Measurements from ENCODE around the gene TPRN.
A peak's percentile ranks its signal among the peaks of the same experiment; 100 is the strongest.

The TPRN gene

DNA sequence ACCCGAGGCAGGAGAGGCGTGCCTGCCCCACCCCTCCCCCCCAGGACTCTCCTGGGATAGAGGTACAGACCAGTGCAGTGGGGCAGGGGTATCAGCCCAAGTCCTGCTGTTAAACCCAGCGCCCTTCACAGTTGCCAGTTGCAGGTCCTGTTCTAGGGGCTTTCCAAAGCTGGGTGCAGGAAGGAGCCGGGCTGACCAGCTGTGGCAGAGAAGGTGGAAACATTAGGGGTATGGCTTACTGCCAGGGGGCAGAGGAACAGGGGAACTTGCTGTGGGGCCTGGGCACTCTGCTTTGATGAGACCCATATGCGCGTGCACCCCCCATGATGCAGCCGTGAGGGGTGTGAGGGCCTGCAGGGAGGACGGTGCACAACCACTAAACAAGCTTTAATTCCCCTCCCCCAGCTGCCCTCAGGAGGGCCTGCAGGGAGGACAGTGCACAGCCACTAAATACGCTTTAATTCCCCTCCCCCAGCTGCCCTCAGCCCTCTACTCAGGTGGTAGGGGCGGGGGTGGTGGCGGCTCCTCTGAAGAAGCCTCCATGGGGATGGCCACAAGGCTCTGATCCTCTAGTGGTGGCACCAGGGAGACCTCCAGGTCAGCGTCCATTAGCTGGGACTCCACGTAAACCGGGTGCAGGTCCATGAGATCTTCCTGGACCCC lies 29.9 kb downstream of the TPRN start:
- no peak for DNase-seq

DNA sequence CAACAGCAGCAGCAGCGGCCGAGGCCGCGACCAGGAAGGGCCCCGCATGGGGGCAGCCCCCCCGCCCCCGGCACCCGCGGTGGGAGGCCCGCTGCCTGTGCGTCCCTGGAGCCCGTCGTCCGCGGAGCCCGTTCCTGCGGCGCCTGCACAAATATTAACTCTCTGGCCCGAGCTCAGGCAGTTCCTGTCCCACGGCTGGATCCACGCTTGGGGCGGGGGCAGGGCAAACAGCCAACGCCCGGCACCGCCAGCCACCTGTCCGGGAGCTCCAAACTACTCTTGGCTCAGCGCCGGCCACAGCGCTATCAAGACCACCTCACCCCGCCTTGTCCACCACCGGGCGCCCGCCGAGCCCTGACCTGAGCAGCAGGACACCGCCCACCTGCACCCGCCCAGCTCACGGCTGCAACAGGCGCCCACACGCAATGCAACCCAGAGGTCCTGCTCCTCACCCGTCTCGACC lies 30.6 kb downstream of the TPRN start, which contains the start of gene LRRC26:
Gene LRRC26 (minus strand): TSS at position 156 of the 463 bp plus-strand sequence. CDS start 108 bp downstream, at position 48.
- DNase-seq = no peak

DNA sequence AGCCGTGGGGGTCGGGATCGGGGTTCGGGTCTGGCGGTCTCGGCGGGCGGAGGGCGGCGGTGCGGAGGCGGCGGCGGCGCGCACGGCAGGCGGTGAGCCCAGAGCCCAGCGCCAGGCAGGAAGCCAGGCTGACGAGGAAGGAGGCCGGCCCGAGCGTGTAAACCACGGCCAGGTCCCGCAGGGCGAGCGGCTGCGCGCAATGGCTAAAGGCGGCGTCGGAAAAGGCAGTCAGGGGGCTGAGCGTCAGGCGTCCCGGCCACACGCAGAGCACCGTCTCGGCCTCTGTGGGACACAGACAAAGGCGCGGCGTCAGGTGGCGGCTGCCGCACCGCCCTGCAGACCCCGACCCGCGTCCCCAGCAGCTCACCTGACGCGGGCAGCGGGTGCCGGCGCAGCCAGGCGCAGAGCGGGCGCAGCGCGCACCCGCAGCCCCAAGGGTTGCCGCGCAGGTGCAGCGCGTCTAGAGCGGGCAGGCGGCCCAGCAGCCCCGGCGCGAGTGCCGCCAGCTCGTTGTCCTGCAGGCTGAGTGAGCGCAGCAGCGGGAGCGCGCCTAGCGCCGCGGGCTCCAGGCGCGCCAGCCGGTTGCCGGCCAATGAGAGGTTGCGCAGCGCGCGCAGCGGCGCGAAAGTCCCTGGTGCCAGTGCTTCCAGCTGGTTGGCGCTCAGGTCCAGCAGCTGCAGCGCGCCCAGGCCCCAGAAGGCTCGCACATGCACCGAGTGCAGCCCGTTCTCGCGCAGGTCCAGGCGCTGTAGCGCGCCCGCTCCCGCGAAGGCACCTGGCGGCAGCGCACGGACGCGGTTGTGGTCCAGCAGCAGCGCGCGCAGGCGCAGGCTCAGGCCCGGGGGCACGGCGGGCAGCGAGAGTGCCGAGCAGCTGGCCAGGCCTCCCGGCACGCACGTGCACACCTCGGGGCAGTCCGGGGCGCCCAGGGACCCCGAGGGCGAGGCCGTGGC lies 31.4 kb downstream of the TPRN start:
- peak; percentile 80 to 90 for DNase-seq

DNA sequence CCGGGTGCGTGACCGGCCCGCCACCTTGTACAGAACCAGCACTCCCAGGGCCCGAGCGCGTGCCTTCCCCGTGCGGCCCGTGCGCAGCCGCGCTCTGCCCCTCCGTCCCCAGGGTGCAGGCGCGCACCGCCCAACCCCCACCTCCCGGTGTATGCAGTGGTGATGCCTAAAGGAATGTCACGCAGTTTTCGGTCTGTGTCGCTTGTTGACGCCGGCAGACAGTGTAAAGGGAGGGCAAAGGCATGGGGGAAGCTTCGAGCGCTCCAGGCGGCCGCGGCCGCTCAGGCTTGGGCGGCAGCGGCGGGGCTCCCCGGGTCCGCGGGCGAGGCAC lies 32.0 kb downstream of the TPRN start:
- no peak for DNase-seq

DNA sequence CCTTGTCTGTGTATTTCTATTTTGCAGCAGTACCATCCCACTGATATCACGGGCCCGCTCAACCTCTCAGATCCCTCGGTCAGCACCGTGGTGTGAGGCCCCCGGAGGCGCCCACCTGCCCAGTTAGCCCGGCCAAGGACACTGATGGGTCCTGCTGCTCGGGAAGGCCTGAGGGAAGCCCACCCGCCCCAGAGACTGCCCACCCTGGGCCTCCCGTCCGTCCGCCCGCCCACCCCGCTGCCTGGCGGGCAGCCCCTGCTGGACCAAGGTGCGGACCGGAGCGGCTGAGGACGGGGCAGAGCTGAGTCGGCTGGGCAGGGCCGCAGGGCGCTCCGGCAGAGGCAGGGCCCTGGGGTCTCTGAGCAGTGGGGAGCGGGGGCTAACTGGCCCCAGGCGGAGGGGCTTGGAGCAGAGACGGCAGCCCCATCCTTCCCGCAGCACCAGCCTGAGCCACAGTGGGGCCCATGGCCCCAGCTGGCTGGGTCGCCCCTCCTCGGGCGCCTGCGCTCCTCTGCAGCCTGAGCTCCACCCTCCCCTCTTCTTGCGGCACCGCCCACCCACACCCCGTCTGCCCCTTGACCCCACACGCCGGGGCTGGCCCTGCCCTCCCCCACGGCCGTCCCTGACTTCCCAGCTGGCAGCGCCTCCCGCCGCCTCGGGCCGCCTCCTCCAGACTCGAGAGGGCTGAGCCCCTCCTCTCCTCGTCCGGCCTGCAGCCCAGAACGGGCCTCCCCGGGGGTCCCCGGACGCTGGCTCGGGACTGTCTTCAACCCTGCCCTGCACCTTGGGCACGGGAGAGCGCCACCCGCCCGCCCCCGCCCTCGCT lies 32.6 kb downstream of the TPRN start:
- peak in 1 of 2 experiments; percentile 35 for DNase-seq

DNA sequence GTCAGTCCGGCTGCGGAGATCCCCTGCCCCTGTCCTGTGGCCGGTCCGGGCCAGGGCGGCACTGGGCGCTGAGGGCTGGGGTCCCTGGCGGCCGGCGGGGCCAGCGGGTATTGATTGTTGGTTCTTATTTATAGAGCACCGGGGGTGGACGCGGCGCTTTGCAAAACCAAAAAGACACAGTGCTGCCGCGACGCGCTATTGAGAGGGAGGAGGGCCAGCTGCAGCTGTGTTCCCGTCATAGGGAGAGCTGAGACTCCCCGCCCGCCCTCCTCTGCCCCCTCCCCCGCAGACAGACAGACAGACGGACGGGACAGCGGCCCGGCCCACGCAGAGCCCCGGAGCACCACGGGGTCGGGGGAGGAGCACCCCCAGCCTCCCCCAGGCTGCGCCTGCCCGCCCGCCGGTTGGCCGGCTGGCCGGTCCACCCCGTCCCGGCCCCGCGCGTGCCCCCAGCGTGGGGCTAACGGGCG lies 33.2 kb downstream of the TPRN start:
- DNase-seq = peak in 1 of 2 experiments; percentile 21

DNA sequence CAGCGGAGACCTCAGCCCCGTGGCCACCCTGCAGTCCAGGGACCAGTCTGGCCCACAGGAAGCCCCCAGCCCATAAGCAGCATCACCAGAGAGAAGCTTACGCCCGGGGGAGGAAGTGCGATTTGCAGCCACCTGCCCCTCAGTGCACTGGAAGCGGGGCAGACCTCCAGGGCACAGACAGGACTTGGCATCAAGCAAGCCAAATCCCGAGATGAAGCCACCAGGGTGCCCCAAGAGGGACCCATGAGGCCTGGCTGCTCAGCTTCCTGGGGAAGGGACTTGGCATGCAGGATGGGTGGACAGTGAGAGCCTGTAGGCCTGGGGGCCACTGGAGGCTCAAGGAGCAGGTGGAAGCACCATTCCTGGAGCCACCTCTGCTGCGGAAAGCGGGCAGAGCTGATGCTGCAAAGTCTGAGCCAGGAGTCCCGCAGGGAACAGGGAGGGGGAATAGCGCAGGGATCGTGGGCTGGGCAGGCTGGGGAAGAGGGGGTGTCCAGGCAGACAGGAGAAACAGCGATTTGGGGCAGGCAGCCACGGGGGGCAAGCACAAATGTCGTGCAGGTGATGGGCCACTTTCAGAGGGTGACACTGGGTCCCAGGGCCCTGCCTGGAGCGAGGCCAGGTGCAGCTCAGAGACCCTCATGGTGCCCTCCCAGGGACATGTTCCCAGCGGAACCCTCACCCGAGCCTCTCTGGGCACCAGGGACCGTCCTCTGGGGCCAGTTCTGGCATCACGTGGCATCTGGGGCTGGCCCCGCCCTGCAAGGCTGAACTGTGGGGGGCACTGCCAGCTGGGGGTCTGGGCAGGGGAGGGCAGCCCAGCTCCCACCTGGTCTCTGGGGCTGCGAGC lies 33.9 kb downstream of the TPRN start:
- no peak for DNase-seq

DNA sequence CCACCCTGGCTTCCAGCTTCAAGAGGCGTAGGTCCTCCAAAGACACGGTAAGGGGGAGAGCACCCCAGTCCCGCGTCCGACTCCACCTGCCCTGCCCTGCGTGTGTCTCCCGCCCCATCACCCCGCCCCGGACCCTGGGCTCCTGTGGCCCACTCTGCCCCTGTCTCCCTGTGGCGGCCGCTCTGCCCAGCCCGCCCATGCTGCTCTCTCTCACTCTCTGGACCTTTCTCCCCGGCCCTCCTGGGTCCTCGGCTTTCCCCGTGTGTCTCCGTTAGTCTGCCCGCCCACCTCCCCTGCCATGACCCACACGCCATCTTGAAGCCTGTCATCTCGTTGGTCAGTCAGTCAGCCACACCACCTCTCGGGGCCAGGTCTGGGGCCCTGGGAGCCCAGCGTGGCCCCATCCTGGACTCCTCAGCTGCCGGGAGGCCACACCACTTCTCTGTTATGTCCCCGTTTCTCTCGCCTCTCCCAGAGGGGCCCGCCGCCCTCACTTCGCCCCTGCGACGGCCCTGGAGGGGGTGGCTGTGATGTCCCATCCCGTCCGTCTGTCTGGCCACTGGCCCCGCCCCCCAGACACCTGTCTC lies 35.2 kb downstream of the TPRN start:
- DNase-seq = no peak

DNA sequence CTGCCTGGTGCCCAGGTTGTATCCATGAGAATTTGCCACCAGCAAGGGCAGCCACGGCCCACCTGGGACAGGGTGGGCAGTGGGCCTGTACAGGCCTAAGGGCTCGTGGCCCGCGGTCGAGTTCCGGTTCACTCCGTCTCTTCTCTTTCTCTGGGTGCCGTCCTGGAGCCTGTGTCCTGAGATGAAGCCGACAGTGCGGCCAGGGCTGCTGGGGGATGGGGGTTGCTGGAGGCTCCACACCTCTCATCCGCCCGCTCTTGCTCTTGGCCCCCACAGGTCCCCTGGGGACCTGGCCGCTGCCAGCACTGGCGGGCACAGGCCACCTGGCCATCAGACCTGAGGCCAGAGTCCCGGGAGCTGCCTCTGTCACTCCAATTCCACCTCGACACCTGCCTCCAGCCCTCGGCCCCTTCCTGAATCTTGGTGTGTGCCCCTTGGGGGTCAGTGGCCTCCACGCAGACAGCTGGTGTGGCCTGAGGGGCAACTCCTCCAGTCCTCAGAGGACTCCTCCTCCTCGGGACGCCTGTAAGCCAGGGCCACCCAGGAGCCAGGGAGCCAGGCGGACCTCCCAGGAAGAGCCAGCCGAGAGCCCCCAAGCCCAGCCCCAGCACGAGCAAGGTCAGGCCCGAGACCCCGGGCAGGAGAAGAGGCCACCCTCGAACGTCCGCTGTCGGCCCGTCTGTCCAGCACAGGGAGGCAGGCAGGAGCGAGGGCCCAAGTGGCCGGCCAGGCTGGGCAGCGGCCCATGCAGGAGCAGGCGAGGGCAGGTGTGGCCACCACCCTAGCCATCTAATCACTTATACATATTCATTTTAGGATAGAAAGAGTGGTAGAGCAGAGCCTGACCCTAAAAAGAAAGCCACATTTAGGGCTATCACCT lies 35.9 kb downstream of the TPRN start:
- no peak for DNase-seq

DNA sequence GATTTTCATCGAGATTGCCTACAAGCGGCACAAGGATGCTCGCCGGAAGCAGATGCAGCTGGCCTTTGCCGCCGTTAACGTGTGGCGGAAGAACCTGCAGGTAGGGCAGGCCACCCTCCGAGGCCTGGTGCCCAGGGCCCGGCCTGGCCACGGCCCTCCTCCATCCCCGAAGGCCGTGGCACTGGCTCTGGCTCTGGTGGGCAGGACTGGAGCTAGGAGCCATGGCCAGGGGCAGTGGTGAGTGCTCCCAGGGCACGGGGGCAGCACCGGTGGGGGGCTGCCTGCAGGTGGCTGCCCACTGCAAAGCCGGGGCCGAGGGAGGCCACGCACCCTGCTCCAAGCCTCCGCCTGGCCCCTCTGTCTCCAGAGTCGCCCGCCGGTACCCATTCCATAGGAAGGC lies 36.7 kb downstream of the TPRN start:
- DNase-seq = no peak

DNA sequence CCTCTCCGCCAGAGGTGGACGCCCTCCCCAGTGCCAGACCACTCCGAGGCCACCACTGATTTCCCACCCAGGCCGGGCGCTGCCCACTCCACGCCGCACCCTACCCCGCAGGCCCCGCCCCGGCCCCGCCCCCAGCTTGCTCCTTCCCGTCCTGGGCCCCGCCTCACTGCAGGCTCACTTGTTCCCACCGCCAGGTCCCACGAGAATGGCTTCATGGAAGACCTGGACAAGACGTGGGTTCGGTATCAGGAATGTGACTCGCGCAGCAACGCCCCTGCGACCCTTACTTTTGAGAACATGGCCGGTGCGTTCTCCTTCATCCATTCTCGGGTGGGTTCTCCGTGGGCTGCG lies 37.2 kb downstream of the TPRN start:
- peak in 1 of 2 experiments; percentile 28 for DNase-seq

DNA sequence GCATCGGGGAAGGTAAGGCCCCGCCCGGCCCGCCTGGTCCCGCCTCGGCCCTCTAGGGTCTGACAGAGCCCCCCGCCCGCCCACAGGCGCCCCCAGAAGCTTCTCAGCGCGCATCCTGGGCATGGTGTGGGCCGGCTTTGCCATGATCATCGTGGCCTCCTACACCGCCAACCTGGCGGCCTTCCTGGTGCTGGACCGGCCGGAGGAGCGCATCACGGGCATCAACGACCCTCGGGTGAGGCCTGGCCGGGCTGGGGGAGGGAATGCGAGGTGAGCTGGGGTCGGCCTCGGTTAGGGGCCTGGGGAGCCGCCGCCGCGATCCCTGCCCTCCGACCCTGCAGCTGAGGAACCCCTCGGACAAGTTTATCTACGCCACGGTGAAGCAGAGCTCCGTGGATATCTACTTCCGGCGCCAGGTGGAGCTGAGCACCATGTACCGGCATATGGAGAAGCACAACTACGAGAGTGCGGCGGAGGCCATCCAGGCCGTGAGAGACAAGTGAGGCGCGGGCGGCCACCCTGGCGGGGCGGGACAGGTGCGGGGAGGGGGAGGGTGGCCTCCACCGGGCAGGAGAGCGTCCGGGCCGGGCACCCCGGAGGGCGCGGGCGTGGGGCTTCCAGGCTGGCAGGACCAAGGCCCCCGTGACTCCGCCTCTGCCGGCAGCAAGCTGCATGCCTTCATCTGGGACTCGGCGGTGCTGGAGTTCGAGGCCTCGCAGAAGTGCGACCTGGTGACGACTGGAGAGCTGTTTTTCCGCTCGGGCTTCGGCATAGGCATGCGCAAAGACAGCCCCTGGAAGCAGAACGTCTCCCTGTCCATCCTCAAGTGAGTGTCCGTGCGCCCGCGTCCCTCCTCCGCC lies 37.8 kb downstream of the TPRN start:
- peak in 1 of 2 experiments; percentile 27 for DNase-seq

DNA sequence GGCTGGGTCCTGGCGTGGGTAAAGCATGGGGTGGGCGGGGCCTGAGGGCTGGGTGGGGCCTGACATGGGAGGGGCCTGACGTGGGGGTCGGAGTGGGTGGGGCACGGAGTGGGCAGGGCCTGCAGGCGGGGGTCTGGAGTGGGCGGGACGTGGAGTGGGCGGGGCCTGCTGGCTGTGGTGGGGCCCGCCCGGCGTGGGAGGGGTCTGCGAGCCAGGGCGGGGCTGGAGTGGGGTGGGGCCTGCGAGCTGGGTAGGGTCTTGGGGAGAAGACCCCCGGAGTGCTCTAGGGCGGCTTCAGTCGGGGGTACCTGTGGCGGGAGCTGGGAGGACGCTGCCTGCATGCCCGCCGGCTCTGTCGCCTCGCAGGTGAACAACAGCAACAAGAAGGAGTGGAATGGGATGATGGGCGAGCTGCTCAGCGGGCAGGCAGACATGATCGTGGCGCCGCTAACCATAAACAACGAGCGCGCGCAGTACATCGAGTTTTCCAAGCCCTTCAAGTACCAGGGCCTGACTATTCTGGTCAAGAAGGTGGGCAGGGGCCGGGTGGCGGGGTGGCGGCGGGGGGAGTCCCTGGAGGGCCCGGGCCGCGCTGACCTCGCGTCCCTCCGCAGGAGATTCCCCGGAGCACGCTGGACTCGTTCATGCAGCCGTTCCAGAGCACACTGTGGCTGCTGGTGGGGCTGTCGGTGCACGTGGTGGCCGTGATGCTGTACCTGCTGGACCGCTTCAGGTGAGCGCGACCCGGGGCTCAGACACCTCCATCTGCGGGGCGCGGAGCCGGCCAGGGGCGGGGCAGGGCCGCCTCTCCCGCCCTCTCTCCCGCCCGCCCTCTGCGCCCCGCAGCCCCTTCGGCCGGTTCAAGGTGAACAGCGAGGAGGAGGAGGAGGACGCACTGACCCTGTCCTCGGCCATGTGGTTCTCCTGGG lies 38.7 kb downstream of the TPRN start:
- DNase-seq = no peak

DNA sequence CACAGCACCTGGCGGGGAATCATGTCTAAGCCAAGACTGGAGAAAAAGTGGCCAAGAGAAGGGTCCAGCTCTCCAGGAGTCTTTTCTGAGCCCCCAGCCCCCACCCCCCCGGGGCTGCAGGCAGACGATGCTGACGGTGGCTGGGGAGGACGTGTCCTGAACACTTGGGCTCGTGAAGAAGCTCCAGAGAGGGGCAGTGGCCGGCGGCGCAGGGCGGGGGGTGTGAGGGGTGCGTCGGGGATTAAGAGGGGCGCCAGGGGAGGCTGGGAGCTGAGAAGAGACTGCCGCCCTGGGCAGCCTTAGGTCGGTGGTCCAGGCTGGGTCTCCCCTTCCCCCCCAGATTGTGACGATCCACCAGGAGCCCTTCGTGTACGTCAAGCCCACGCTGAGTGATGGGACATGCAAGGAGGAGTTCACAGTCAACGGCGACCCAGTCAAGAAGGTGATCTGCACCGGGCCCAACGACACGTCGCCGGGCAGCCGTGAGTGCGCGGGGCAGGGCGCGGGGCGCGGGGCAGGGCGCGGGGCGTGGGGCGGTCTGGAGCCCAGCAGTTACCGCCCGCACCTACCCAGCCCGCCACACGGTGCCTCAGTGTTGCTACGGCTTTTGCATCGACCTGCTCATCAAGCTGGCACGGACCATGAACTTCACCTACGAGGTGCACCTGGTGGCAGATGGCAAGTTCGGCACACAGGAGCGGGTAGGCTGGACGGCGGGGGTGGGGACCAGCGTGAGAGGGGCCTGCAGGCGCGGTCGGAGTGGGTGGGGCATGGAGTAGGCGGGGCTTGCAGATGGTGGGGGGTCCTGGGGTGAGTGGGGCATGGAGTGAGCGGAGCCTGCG lies 39.6 kb downstream of the TPRN start:
- DNase-seq = peak in 1 of 2 experiments; percentile 52

DNA sequence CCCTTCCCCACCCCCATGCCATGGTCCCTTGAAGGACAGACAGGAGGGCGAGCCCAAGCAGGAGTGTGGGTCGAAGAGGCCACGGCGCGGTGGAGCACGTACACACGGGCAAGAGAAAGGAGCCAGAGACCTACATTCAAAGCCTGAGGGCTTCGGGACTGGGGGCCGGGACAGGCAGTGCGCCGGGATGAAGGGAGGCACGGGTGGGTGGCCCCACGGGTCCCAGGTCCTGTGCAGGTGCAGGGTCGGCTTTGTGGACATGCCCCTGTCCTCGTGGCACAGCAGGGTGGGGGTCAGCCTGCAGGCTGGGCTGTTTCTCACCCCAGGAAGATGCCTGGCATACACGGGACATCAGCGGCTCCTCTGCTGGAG lies 40.5 kb downstream of the TPRN start:
- no peak for DNase-seq

DNA sequence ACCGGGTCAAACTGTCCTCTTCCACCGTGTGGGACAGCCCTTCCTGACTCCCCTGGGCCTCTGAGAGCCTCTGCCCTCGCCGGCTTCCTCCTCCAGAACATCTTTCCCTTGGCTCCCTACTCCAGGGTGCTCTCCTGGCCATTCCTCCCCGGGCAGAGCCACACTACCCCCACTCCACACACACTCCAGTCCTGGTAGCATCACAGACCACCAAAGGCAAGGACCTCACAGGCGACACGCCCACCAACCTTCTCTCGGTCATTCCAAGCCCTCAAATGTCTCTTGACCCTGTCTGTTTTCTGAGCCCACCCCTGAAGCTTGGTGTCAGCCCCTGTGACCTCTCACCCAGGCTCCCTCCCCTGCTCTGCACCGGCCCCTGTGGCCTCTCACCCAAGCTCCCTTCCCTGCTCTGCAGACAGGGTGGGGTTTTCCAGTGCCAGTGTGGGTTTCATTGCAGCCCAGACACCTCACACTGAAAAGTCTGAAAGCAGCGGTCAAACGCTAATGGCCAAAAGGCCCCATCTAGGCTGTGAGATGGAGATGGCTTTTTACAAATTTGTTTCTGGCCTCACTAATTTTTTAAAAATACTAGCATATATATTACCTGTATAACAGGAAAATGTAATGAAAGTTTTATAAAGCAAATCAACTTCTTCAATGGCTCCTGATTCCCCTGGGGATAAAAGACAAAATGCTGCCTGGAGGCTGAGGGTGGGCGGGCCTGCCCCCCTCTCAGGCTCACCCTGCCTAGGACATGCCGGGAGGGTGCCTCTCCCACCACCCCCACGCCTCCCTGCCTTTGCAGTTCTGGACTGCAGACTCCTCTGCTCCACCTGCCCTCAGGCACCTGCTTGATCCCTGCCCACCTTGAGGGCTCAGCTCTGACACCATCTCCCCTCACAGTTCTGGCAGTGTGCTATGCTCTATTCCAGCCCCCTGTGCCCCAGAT lies 41.2 kb downstream of the TPRN start:
- DNase-seq = no peak

Measured in SHP77 (cell line).